ENCODE results near the gene SEMA3E.

Gene SEMA3E

GRCh38 chr7:83426325-83426724 is 222.6 kb downstream of the SEMA3E start:
- no peak for DNase-seq
- in situ Hi-C loops (cut with MboI; ENCODE audit: low pct_unique_long_range_greater_than_20kb, low sequenced_read_pairs) = no loop called here

- in situ Hi-C loops (cut with MboI; ENCODE audit: low pct_unique_long_range_greater_than_20kb, low sequenced_read_pairs) = no loop called here
- DNase-seq = no peak
Observed at GRCh38 chr7:83419013-83419412, 229.9 kb downstream of the SEMA3E start.

- in situ Hi-C loops (cut with MboI; ENCODE audit: low pct_unique_long_range_greater_than_20kb, low sequenced_read_pairs) = no loop called here
- DNase-seq = no peak
Observed at GRCh38 chr7:83415840-83416239, 233.1 kb downstream of the SEMA3E start.

- in situ Hi-C loops (cut with MboI; ENCODE audit: low pct_unique_long_range_greater_than_20kb, low sequenced_read_pairs) = no loop called here
- DNase-seq = no peak
Observed at GRCh38 chr7:83414947-83415346, 234.0 kb downstream of the SEMA3E start.

- in situ Hi-C loops (cut with MboI; ENCODE audit: low pct_unique_long_range_greater_than_20kb, low sequenced_read_pairs) = no loop called here
- no peak for DNase-seq
Observed at GRCh38 chr7:83413831-83414230, 235.1 kb downstream of the SEMA3E start.

- DNase-seq = no peak
- in situ Hi-C loops (cut with MboI; ENCODE audit: low pct_unique_long_range_greater_than_20kb, low sequenced_read_pairs) = no loop called here
Observed at GRCh38 chr7:83413424-83413823, 235.5 kb downstream of the SEMA3E start.

GRCh38 chr7:83410989-83411591 is 237.8 kb downstream of the SEMA3E start:
- in situ Hi-C loops (cut with MboI; ENCODE audit: low pct_unique_long_range_greater_than_20kb, low sequenced_read_pairs) = no loop called here

GRCh38 chr7:83394776-83395175 is 254.2 kb downstream of the SEMA3E start:
- DNase-seq = no peak
- in situ Hi-C loops (cut with MboI; ENCODE audit: low pct_unique_long_range_greater_than_20kb, low sequenced_read_pairs) = no loop called here

More at GRCh38 chr7:83410989-83411591, 237.8 kb downstream of the SEMA3E start:
- peak; percentile 34 for DNase-seq

- in situ Hi-C loops (cut with MboI; ENCODE audit: low pct_unique_long_range_greater_than_20kb, low sequenced_read_pairs) = no loop called here
- DNase-seq = no peak
Observed at GRCh38 chr7:83388436-83388835, 260.5 kb downstream of the SEMA3E start.

- DNase-seq = peak; percentile 13
- in situ Hi-C loops (cut with MboI; ENCODE audit: low pct_unique_long_range_greater_than_20kb, low sequenced_read_pairs) = no loop called here
Observed at GRCh38 chr7:83366629-83367028, 282.3 kb downstream of the SEMA3E start.

GRCh38 chr7:83365746-83366145 is 283.2 kb downstream of the SEMA3E start:
- no peak for DNase-seq
- in situ Hi-C loops (cut with MboI; ENCODE audit: low pct_unique_long_range_greater_than_20kb, low sequenced_read_pairs) = no loop called here

GRCh38 chr7:83362871-83363550 is 285.9 kb downstream of the SEMA3E start:
- DNase-seq = no peak
- in situ Hi-C loops (cut with MboI; ENCODE audit: low pct_unique_long_range_greater_than_20kb, low sequenced_read_pairs) = no loop called here

GRCh38 chr7:83359108-83359507 is 289.8 kb downstream of the SEMA3E start:
- no peak for DNase-seq
- in situ Hi-C loops (cut with MboI; ENCODE audit: low pct_unique_long_range_greater_than_20kb, low sequenced_read_pairs) = no loop called here

- in situ Hi-C loops (cut with MboI; ENCODE audit: low pct_unique_long_range_greater_than_20kb, low sequenced_read_pairs) = no loop called here
- no peak for DNase-seq
Observed at GRCh38 chr7:83355143-83355542, 293.8 kb downstream of the SEMA3E start.

GRCh38 chr7:83347945-83348444 is 300.9 kb downstream of the SEMA3E start:
- in situ Hi-C loops (cut with MboI; ENCODE audit: low pct_unique_long_range_greater_than_20kb, low sequenced_read_pairs) = no loop called here
- DNase-seq = no peak

GRCh38 chr7:83339907-83340306 is 309.0 kb downstream of the SEMA3E start:
- no peak for DNase-seq
- in situ Hi-C loops (cut with MboI; ENCODE audit: low pct_unique_long_range_greater_than_20kb, low sequenced_read_pairs) = no loop called here

- DNase-seq = no peak
- in situ Hi-C loops (cut with MboI; ENCODE audit: low pct_unique_long_range_greater_than_20kb, low sequenced_read_pairs) = no loop called here
Observed at GRCh38 chr7:83338277-83338950, 310.5 kb downstream of the SEMA3E start.

- in situ Hi-C loops (cut with MboI; ENCODE audit: low pct_unique_long_range_greater_than_20kb, low sequenced_read_pairs) = no loop called here
- DNase-seq = no peak
Observed at GRCh38 chr7:83337050-83337449, 311.9 kb downstream of the SEMA3E start.

- in situ Hi-C loops (cut with MboI; ENCODE audit: low pct_unique_long_range_greater_than_20kb, low sequenced_read_pairs) = no loop called here
Observed at GRCh38 chr7:83326223-83326622, 322.7 kb downstream of the SEMA3E start.

GRCh38 chr7:83325083-83325482 is 323.9 kb downstream of the SEMA3E start:
- in situ Hi-C loops (cut with MboI; ENCODE audit: low pct_unique_long_range_greater_than_20kb, low sequenced_read_pairs) = no loop called here
- DNase-seq = no peak

More at GRCh38 chr7:83326223-83326622, 322.7 kb downstream of the SEMA3E start:
- no peak for DNase-seq

Measured in KBM-7 (cell line).